Cerebellar cortex (tissue), 1 donor: ENCODE data around the gene ARL14EP.

Experiments used
- DNase-seq: peaks from one replicate; pipeline ENCODE4 v3.0.0-alpha.2; 2015; ENCODE audit warnings: low spot score

Gene ARL14EP

DNA sequence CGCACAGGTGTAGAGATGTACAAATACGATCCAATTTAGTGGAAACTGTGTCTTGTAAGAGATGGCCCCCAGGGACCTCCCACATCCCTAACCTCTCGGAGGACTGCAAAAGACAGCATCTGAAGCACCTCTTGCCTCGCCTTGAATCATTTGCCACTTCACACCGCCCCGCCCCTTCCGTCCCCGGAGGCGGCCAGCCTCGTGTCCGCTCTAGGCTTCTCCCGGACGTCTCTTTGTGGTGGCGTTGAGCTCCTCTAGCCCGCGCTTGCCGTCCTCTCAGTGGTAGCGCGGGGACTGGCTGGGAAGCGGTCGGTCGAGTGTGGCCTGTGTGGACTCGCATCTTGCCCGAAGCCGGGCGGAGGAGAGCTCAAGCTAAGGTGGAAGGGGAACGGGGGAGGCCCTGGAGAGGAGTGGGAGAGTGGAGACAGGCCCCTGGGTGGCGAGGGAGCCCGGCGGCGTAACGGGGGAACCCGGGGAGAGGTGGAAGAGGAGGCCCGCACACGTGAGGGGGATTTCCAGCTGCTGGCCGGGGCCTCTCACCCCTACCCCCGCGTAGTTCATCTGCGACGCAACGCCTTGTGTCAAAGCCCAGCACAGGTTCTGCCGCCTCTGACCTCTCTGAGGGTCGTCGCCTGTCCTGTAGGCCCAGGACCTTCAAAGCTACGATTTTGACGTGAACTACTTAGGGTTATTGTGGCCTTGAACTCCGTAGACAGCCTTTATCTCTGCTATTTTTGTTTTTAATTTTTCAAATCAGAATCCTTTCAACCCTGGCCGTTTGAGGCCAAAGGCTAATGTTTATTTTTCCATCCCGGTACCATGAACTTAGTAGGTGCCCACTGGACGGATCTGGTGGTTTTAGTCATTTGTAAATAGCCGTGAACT lies at the start of gene ARL14EP:
Gene ARL14EP, plus strand, starts transcription at position 279 of the 885 bp plus-strand sequence. CDS start 7,845 bp downstream, outside the sequence.
- DNase-seq = peak; percentile 98

DNA sequence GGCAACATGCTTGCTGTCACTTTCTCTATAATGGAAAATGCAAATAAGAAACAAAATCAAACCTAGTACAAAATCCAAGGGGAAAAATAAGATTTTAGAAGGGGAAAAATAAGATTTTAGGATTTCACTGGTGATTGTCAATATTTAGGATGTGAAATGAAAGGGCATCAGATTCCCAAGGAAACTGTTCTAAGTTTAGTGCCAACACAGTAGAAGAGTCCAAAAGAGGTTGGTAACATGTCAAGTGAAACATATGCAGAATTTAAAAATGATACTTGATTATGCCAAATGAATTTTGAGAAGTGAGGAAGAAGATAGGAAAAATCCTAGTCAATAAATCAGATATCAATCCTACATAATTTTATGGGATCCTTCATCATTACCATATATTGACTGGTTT lies 45.7 kb upstream of the ARL14EP start:
- no peak for DNase-seq

DNA sequence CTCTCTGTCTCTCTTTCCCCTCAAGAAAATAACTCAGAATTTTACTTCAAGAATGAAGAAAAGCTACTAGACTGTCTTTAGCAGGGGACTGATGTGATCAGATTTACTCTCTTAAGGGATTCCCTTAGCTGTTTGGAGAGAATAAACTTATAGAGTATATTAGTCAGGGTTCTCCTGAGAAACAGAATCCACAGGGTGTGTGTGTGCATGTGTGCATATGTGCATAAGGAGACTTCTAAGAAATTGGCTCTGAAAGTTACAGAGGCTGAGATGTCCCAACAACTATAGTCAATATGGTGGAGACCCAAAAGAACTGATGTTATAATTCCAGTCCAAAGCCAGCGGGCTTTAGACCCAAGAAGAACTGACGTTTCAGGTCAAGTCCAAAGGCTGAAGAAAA lies 43.1 kb upstream of the ARL14EP start:
- no peak for DNase-seq

DNA sequence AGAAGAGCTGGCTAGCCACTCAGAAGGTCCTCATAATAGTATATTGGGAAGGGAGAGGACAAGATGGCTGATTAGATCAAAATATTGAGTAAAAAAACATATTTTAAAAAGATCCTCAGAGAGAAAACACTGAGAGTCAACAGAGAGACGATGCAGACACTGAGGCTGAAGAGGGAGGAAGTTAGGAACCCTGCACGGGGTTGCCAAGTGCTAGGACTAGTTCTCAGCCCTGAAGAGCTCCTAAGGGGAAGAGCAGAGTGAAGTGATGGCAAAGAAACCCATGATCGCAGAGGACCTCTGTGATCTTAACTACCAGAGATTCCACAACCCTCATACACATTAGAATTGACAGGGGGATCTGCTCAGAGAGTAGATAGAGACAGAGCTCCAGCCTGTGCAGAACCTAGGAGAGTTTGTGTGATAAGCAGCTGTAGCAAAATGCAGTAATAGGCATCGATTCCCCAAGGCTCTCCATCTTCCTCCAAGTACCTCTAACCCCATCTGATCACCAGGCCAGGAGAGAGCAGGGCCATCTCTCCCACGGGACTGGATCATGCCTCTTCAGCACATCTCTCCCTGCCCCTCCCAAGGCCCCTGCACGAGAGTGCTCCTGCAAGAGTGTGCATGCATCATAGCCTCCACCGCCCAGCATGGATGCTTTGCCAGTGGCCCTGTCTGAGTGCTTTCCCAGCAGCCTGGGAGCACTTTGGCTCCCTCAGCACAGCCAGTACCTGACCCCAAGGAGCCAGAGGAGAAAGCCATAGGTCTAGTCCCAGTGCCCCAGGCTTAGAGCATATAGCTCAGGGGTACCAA lies 41.2 kb upstream of the ARL14EP start:
- no peak for DNase-seq

DNA sequence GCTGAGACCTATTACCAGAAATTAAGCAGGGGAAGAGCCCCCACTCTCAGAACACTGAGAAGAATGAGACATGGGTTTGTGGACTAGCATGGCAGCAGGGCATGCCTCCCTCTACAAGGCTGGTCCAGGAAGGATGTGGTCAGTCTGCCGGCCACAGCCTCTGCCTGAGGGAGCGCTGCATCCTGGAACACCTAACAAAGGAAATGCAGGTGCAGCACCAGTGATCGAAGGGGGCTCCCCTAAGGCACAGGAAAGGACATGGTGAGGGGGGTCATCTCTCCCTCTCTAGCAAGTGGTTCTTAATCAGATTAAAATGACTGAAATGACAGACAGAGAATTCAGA lies 40.6 kb upstream of the ARL14EP start:
- DNase-seq = no peak

DNA sequence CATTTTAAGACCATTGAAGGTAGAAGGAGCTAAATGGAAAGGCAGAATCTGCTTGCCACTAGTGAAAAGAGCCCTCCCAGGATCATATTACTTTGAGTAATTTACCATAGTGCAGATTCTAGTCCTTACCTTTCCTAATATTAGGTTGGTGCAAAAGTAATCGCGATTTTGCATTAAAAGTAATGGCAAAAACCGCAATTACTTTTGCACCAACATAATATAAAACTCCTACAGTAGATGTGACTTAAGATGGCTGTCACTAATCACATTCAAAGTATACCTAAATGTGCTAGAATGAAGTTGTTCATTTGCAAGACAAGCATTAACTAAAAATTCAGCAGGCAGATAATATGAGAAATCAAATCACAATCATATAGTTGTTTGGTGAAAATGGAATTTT lies 38.1 kb upstream of the ARL14EP start:
- no peak for DNase-seq

DNA sequence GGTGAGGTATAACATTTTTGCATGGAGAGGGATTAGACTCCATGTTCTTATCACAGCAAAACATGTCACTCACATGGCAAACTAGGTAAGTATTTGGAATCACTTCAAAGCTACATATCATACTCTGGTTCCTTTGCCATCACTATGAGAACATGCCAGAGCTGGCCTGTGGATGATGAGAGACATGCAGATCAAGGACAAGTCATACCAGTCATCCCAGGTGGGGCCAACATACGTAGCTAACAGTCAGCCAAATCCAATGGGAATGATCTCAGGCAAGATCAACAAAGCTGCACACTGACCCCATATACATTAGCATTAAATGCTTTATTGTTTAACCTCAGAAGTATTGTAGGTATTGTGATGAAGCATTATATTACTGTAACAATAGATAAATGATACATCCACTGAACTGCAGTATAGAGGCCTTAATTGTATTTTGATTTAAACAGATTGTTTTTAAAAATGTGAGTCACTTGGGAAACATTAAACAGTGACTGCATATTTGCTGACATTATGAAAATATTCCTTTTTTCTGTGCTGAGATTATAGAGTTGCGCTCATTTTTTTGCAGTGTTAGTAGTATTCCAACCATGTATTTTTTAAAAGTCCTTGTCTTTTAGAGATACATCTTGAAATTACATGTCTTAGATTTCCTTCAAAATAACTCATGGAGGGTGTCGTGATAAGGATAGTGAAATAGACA lies 37.3 kb upstream of the ARL14EP start:
- no peak for DNase-seq

DNA sequence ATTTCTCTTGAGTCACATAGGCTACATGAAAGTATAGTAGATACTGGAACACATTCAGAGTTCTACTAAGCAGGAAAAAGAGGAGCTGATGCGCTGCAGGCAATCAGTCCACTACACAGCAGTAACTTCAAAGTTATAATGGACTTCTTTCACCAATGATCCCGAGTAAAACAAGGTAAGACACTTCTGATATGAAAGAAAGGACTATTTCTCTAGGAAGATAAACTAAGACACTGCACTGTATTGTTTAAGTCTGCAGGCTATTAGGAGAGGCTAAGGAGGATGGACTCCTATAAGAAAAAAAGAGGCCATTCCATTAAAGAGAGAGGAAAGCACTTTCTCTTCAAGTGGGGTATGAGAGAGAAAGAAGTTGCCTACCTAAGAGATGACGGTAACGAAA lies 31.6 kb upstream of the ARL14EP start:
- DNase-seq = no peak

DNA sequence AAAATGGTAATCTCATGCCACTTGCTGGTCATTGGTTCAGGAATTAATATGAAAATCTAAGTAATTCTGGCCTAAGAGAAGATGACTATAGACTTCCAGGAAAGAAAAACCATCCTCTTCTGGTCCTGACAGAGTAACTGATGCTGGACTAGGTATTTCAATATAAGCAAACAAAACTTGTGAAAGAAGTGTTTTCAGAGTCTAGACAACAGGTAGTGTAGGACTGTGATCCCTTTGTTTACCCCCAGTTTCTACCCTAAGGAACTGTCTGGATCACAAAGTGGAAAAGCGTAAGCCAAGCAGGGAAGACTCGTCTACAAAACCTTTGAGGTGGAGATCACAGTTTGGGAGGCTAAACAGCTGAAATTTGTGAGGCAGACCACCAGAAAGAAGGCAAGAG lies 30.4 kb upstream of the ARL14EP start:
- DNase-seq = no peak

DNA sequence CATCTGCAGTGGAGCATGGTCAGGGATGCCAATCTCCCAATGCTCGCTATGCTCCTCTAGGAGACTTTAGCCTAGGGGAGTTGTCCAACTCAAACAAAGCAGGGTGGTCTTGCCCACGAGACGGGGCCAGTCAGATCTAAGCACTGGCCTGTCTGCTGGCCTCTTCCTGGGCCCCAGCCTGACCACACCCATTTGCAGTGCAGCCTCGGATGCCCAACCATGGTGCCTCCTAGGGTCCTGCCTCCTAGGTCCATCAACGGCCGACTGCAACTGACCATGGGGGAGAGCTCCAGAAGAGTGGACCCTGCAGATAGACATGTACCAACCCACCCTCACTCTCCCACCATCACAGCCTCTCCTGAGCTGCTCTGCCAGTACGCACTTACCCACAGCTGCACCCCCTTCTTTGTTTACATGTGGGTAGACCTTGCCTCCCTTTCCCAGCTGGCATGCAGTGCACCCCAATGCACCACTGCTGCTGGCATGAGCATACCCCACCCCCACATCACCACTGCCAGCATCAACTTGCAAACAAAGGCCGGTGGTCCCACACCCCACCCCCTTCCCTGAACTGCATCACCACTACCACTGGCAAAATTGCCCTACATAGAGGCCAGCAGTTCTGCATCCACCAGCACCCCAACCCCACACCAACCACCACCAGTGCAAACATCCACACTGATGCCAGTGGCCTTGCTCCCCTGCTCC lies 27.6 kb upstream of the ARL14EP start:
- no peak for DNase-seq

DNA sequence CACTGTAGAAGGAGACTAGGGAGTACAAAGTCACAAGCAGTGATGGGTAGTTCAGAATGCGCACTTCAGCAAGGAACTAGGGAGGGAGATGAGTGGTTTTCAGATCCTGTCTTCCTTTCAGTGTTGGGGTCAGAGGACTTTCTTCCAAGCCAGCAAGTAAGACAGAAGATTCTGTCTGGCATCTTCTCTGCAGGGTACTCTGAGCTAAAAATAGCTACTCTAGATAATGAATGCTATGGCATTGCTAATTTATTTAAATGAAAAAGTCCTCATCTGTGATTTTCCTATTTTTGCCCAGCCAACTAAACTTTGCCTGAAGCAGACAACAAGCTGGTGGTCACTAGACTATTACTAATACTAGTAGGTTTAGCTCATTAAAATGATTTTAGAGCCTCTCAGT lies 18.3 kb upstream of the ARL14EP start:
- no peak for DNase-seq

DNA sequence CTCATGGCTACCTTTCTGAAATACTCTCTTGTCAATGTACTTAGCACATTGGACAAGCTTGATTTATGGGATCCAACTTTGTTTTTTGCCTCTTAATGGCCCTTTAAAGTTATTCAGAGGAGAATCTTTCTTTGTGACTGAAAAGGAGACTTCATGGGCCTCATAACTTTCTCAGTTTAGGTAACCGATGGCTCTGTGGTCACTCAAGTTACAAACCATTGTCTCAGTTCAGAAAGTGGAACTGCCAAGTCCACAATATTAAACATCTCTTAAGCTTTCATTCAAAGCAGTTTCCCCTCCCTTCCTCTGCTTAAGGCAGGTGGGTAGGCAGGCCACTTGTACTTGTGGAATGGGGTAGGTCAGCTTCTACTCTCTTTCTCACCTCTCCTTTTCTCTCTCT lies 12.3 kb upstream of the ARL14EP start:
- DNase-seq = no peak

DNA sequence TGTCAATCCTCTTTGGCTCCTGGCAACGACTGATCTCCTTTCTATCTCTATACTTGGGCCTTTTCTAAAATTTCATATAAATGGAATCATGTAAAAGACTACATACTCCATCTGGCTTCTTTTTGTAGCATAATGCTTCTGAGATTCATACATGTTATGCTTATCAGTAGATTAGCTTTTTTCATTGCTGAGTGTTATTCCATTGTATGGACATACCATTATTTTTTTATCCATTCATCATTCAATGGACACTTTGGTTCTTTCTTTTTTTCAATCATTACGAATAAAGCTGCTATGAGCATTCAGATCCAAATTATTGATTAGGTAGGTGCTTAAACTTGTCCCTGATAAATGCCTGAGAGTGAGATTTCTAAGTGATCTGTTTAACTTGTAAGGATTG lies 11.7 kb upstream of the ARL14EP start:
- no peak for DNase-seq

DNA sequence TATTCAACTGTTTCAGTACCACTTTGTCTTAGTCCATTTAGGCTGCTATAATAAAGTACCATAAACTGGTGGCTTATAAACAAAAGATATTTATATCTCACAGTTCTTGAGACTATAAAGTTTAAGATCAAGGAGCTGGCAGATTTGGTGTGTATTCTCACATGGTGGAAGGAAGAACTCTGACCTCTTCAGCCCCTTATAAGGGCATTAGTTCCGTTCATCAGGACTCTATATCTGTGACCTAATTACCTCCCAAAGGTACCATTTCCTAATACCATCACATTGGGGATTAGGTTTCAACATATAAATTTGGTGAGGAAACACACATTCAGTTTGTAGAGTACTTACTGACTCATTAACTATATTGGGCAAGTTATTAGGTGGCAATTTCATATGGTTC lies 10.7 kb upstream of the ARL14EP start:
- DNase-seq = no peak

DNA sequence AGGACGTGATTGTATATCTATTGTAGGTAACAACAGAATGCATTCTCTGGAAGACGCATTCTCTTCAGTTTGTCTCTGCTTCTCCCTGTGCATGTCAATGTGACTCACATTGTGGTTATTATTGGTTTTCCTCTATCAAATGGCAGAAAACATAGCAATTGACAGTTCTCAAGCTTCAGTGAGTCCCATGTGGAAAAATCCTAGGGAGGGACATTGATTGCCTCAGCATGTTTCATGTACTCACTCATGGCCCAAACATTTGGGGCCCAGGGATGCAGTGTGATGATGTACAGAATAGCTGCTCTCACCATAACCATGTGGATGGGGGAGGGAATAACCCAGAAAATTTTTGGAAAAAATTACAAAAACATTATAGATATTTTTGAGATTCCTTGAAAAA lies 9.3 kb upstream of the ARL14EP start:
- no peak for DNase-seq

DNA sequence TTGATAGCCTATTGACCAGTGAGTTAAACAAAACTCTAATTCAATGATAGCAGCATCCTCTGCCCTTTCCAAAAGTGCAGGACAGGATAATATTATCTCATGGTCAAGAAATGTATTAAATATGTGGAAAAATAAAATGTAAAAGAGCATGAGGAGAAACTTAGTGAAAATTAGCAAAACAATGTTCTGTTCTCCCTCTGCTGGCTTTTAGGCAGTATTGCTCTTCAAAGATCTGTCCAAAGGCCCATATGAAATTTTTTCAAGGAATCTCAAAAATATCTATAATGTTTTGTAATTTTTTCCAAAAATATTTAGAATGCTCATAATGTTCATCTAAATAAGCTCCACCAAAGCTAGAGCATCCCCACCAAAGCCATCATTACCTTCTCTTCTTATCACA lies 8.3 kb upstream of the ARL14EP start:
- DNase-seq = no peak

DNA sequence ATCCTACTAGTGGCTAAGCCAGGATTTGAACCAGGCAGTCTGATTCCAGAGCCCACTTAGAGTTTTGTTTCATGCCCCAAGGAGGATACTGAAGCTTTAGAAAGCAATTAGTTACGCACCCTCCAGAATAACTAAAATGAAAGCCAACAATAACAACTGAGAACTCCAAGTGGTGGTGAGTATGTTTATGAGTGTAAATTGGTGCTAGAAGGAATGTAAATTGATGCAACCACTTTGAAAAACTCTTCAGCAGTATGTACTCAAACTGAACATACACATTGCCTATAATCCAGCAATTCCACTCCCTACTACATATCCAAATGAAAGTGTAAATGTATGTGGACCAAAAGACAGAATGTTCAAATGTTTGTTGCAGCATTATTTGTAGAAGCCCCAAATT lies 6.7 kb upstream of the ARL14EP start:
- no peak for DNase-seq

DNA sequence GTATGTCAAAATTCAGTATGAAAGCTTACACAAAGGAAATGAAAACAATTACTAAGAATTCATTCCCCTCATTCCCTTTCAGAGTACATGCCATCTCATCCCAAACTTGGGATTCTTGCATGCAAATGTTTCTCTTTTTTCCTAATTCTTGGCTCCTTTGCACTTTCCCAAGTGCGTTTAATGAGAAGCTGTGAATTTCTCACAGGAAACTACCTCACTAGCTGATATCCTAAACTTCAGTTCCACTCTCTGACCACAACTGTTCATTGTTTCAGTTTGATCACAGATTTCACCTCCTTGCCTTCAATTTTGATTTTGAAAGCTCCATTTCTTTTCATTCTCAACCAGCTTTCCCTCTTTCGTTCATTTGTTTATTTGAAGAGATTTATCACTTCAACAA lies 5.9 kb upstream of the ARL14EP start:
- no peak for DNase-seq

DNA sequence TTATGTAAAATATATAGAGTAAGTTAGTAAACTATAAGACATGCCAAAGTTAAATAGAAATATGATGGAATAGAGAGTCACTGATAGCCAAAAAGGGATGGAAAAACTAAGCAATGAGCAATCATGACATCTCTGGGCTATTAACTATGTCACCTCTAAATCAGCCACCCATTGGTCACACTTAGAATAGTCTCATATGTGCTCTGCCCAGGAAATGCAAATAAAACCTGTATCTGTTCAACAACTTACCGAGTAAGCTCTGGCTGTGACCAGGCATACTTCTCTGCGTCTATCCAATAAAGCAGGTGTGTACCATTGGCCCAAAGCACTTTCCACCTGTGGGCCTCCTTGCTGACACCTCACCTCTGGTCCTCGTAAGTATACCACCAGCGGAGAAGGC lies 1.6 kb upstream of the ARL14EP start:
- no peak for DNase-seq

DNA sequence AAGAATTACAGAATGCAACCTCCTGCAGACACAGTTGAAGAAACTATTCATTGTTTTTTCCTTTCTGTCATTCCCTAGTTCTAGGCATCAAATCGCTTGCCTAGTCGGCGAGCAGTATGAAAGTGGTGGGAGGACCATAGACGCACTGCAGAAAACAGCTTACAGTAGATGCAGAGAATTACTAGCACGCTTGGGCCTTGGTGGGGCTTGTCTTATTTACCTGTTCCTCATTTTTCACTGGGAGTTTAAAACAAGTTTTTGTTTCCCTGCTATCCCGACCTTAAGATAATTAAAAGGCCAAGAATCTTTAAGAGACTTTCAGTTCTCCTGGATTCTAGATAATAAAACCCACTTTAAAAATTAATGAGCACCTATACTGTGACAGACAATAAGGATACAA lies 713 bp upstream of the ARL14EP start:
- peak; percentile 12 for DNase-seq

DNA sequence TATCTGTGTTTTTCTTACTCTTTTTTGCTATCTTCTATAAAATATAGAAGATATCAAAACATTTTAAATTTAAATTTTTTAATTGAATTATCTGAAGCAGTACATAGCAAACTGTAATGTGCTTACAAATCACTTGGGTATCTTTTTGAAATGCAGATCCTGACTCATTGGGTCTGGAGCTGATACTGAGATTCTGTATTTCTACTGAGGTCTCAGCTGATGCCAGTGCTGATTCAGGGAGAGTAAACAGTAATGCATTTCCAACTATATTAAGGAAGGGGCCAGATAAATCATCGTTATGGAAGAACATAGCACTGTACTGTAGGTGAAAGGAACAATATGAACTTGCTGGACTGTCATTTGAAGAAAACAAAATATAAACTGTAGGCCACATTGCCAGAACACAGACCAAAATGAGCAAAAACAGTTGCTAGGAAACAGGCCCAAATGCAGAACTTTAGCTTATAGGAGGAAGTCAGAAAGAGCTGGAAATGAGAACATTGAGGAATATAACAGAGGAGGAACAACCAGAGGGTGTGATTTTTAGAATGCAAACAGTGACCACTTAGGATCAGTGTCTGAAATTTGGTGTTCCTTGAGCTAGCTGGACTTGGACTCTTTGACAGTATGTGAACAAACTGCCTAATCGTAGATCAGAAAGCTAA lies 3.3 kb downstream of the ARL14EP start:
- DNase-seq = no peak

DNA sequence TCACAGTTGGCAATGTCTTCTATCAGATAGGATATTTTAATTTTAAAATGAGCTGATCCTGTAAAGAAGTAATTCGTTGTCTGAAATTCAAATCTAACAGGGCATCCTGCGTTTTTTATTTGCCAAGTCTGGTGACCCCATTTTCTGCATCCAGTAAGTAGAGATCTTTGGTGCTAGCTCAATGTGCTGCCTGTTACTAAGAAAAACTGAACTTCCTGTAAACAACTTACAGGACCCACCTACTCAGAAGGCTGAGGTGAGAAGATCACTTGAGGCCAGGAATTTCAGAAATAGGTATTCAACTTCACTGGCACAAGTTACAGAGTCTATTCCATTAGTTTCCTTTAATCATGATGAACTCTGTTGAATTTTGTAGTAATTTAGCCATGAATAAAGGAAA lies 4.0 kb downstream of the ARL14EP start:
- DNase-seq = no peak
